Measurements from ENCODE around the gene SLC1A2.

Gene SLC1A2

GRCh38 chr11:35318977-35319925 is 100.1 kb downstream of the SLC1A2 start:
- no peak overlapping the region for H3K4me3 ChIP-seq (replicated peaks; ENCODE audit: low read depth, low read length)
- DNase-seq (ENCODE audit: low read depth) = no peak
- TF ChIP-seq, protein P1, sequence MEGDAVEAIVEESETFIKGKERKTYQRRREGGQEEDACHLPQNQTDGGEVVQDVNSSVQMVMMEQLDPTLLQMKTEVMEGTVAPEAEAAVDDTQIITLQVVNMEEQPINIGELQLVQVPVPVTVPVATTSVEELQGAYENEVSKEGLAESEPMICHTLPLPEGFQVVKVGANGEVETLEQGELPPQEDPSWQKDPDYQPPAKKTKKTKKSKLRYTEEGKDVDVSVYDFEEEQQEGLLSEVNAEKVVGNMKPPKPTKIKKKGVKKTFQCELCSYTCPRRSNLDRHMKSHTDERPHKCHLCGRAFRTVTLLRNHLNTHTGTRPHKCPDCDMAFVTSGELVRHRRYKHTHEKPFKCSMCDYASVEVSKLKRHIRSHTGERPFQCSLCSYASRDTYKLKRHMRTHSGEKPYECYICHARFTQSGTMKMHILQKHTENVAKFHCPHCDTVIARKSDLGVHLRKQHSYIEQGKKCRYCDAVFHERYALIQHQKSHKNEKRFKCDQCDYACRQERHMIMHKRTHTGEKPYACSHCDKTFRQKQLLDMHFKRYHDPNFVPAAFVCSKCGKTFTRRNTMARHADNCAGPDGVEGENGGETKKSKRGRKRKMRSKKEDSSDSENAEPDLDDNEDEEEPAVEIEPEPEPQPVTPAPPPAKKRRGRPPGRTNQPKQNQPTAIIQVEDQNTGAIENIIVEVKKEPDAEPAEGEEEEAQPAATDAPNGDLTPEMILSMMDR (IDR thresholded peaks at IDR 0.05; ENCODE audit: low read length, missing control alignments) = no peak

DNA sequence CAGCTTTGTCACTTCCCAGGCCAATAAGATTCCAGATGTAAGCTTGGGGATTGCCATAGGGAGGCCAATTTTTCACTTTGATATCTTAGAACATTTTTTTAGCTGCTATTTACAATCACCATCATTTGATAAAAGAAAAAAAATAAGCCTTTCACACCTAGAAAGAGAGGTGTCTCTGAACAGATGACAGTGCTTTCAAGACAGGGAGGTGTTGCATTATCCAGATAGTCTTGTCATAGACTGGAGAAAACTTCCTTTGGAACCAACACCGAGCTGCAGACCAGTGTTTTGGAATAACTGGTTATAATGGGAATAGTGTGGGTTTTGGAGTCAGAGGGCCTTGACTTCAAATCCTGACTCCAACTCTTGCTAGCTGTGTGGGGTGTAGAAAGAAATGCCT is 101.0 kb downstream of the SLC1A2 start:
- TF ChIP-seq, protein P1 (IDR thresholded peaks at IDR 0.05; ENCODE audit: low read length, missing control alignments) = no peak
- H3K4me3 ChIP-seq (replicated peaks; ENCODE audit: low read depth, low read length) = no peak overlapping the region
- no peak for DNase-seq (ENCODE audit: low read depth)

- TF ChIP-seq, protein P1 (IDR thresholded peaks at IDR 0.05; ENCODE audit: low read length, missing control alignments) = no peak
- no peak overlapping the region for H3K4me3 ChIP-seq (replicated peaks; ENCODE audit: low read depth, low read length)
- no peak for DNase-seq (ENCODE audit: low read depth)
Observed at GRCh38 chr11:35317253-35317652, 102.1 kb downstream of the SLC1A2 start.

DNA sequence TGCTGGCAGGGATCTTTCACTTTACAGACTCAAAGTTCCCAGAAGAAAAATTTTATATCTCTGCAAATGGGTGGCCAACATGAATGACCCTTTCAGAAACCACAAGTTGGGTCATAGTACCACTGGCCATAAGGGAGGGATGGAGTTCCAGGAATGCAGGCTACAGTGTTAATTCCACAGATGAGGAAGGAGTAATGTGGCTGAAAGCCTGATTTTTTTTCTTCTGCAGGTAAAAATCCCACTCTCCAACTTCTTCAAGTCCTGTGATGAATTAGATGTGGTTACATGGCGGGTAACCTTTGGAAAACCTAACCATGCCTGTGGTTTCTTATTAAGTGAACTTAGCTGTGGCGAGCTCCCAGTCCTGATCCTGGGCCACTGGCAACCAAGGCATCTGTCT is 103.2 kb downstream of the SLC1A2 start:
- H3K4me3 ChIP-seq (replicated peaks; ENCODE audit: low read depth, low read length) = no peak overlapping the region
- TF ChIP-seq, protein P1 (IDR thresholded peaks at IDR 0.05; ENCODE audit: low read length, missing control alignments) = no peak
- no peak for DNase-seq (ENCODE audit: low read depth)

DNA sequence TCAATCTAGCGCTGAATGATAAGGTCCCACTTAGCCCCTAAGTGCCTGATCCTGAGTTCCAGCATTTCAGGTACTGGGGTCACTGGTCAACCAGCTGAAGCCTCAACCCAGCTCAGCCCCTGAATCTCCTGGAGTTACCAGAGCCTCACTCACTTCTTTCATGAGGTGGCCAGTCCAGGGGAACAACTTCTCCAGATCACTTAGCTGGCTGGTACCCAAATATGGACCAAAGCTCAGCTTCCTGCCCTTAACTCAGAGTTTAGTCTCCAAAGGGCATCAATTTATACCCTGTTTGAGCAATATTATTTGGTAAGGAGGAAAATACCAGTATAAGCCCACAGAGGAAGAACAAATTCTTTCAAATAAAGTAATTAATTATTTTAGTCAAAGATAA is 105.6 kb downstream of the SLC1A2 start:
- TF ChIP-seq, protein P1 (IDR thresholded peaks at IDR 0.05; ENCODE audit: low read length, missing control alignments) = no peak
- no peak overlapping the region for H3K4me3 ChIP-seq (replicated peaks; ENCODE audit: low read depth, low read length)
- DNase-seq (ENCODE audit: low read depth) = no peak

GRCh38 chr11:35313066-35313759 is 106.1 kb downstream of the SLC1A2 start:
- TF ChIP-seq, protein P1 (IDR thresholded peaks at IDR 0.05; ENCODE audit: low read length, missing control alignments) = no peak
- DNase-seq (ENCODE audit: low read depth) = no peak
- H3K4me3 ChIP-seq (replicated peaks; ENCODE audit: low read depth, low read length) = no peak overlapping the region

All from fibroblast of pulmonary artery (primary cell).